Activated T-cell treated with anti-CD3 and anti-CD28 coated beads, Interleukin-2, amount 50 U/mL, for 72 hours (primary cell): ENCODE measurements around the gene CRABP2. TPM values are rescaled to one million over a fixed set of nuclear protein-coding genes. Genes with fewer than 3 reads are reported as not detected.

ENCODE experiments used
- ATAC-seq, 2 donors: fragments of 150-1000 bp; cut with Tn5 transposase; replicated peaks in 1 of 2; 2 replicates each; pipeline ENCODE4 v1.10.0; 2021; ENCODE audit warnings: moderate library complexity in 2 of 2, mild to moderate bottlenecking in 1 of 2
- DNase-seq, 2 donors: peaks; one replicate each; pipeline ENCODE4 v3.0.0; 2021 to 2022; ENCODE audit warnings: mixed read lengths in 1 of 2
- H3K27ac Mint-ChIP-seq: one replicate; pipeline ENCODE4 v1.8.0; 2022; ENCODE audit warnings: mild to moderate bottlenecking, moderate library complexity, mixed read lengths
- H3K27me3 Mint-ChIP-seq: one replicate; pipeline ENCODE4 v1.8.0; 2022; ENCODE audit warnings: low read depth, mixed read lengths
- H3K36me3 Mint-ChIP-seq, 2 donors: one replicate each; pipeline ENCODE4 v1.8.0; 2022; ENCODE audit warnings: mixed read lengths in 2 of 2, mild to moderate bottlenecking in 1 of 2; ENCODE audit not compliant: insufficient read depth in 2 of 2
- H3K4me1 Mint-ChIP-seq: one replicate; pipeline ENCODE4 v1.8.0; 2022; ENCODE audit warnings: low read depth, mixed read lengths
- H3K4me3 Mint-ChIP-seq, 2 donors: one replicate each; pipeline ENCODE4 v1.8.0; 2022; ENCODE audit warnings: mild to moderate bottlenecking in 2 of 2, mixed read lengths in 2 of 2, moderate library complexity in 2 of 2
- H3K9me3 Mint-ChIP-seq, 2 donors: one replicate each; pipeline ENCODE4 v1.8.0; 2022; ENCODE audit warnings: mixed read lengths in 2 of 2
- total RNA-seq, 2 donors: library from RNA; stranded (reverse); gene quantifications; one replicate each; pipeline ENCODE4 v1.2.3, GENCODE V29; 2022

CRABP2 gene
- total RNA-seq, 2 donors from 2014 or later = 2.5 TPM

- no peaks in the 10 kb centered on the region for H3K36me3 Mint-ChIP-seq
- no peaks in the 10 kb centered on the region for H3K9me3 Mint-ChIP-seq
- H3K27ac Mint-ChIP-seq = no peak overlapping the region
- H3K4me3 Mint-ChIP-seq = no peak overlapping the region
- peaks cover 5% of the 10 kb centered on the region for H3K27me3 Mint-ChIP-seq
- H3K4me1 Mint-ChIP-seq = peaks cover 51% of the 10 kb centered on the region
- DNase-seq = no peak
- ATAC-seq = no peak
Measured at GRCh38 chr1:156663178-156663577, 42.2 kb downstream of the CRABP2 start.

- H3K27me3 Mint-ChIP-seq = peaks cover 10% of the 10 kb centered on the region
- H3K36me3 Mint-ChIP-seq = no peaks in the 10 kb centered on the region
- H3K4me1 Mint-ChIP-seq = peaks cover 54% of the 10 kb centered on the region
- H3K9me3 Mint-ChIP-seq = no peaks in the 10 kb centered on the region
- DNase-seq (no peak), ATAC-seq (no peak)
- no peak overlapping the region for H3K4me3 Mint-ChIP-seq
- H3K27ac Mint-ChIP-seq = no peak overlapping the region
Measured at GRCh38 chr1:156662800-156663055, 42.7 kb downstream of the CRABP2 start.

GRCh38 chr1:156662005-156662799 is 43.2 kb downstream of the CRABP2 start:
- Mint-ChIP-seq H3K4me1 (peaks cover 59% of the 10 kb centered on the region), H3K36me3 (no peaks in the 10 kb centered on the region), H3K27ac (no peak overlapping the region), H3K27me3 (peaks cover 15% of the 10 kb centered on the region), H3K4me3 (no peak overlapping the region), H3K9me3 (no peaks in the 10 kb centered on the region)
- DNase-seq (no peak), ATAC-seq (no peak)

GRCh38 chr1:156660752-156661112 is 44.7 kb downstream of the CRABP2 start:
- H3K36me3 Mint-ChIP-seq = no peaks in the 10 kb centered on the region
- H3K4me1 Mint-ChIP-seq = peaks cover 66% of the 10 kb centered on the region
- H3K9me3 Mint-ChIP-seq = no peaks in the 10 kb centered on the region
- DNase-seq = no peak
- peak overlapping the region; percentile 83 to 90 for H3K4me3 Mint-ChIP-seq
- H3K27me3 Mint-ChIP-seq = peaks cover 30% of the 10 kb centered on the region
- peak overlapping the region; percentile 80 for H3K27ac Mint-ChIP-seq
- ATAC-seq = peak; percentile 22 to 26

GRCh38 chr1:156659988-156660751 is 45.2 kb downstream of the CRABP2 start:
- no peaks in the 10 kb centered on the region for H3K9me3 Mint-ChIP-seq
- DNase-seq (peak; percentile 96 to 98), ATAC-seq (peak; percentile 82 to 86)
- H3K36me3 Mint-ChIP-seq = no peaks in the 10 kb centered on the region
- peak overlapping the region; percentile 83 to 90 for H3K4me3 Mint-ChIP-seq
- H3K27me3 Mint-ChIP-seq = peaks cover 35% of the 10 kb centered on the region
- H3K4me1 Mint-ChIP-seq = peaks cover 66% of the 10 kb centered on the region
- H3K27ac Mint-ChIP-seq = peak overlapping the region; percentile 30

GRCh38 chr1:156659661-156659987 is 45.8 kb downstream of the CRABP2 start:
- peaks cover 41% of the 10 kb centered on the region for H3K27me3 Mint-ChIP-seq
- no peaks in the 10 kb centered on the region for H3K36me3 Mint-ChIP-seq
- ATAC-seq = no peak
- peak overlapping the region; percentile 83 to 90 for H3K4me3 Mint-ChIP-seq
- H3K4me1 Mint-ChIP-seq = peaks cover 66% of the 10 kb centered on the region
- DNase-seq = no peak
- no peaks in the 10 kb centered on the region for H3K9me3 Mint-ChIP-seq
- no peak overlapping the region for H3K27ac Mint-ChIP-seq

- no peak for ATAC-seq
- Mint-ChIP-seq H3K27me3 (peaks cover 47% of the 10 kb centered on the region), H3K4me1 (peaks cover 66% of the 10 kb centered on the region), H3K27ac (no peak overlapping the region), H3K36me3 (no peaks in the 10 kb centered on the region), H3K9me3 (no peaks in the 10 kb centered on the region), H3K4me3 (peak overlapping the region; percentile 83 to 90)
- DNase-seq = no peak
Measured at GRCh38 chr1:156658945-156659574, 46.3 kb downstream of the CRABP2 start.

- Mint-ChIP-seq H3K27me3 (peaks cover 52% of the 10 kb centered on the region), H3K27ac (no peak overlapping the region), H3K4me3 (peak overlapping the region; percentile 11 to 19), H3K9me3 (no peaks in the 10 kb centered on the region), H3K36me3 (no peaks in the 10 kb centered on the region), H3K4me1 (peaks cover 64% of the 10 kb centered on the region)
- DNase-seq = no peak
- no peak for ATAC-seq
Measured at GRCh38 chr1:156658496-156658895, 46.9 kb downstream of the CRABP2 start.

GRCh38 chr1:156657741-156658319 is 47.6 kb downstream of the CRABP2 start:
- Mint-ChIP-seq H3K27ac (no peak overlapping the region), H3K27me3 (peaks cover 59% of the 10 kb centered on the region), H3K9me3 (no peaks in the 10 kb centered on the region)

GRCh38 chr1:156656806-156657740 is 48.3 kb downstream of the CRABP2 start:
- H3K9me3 Mint-ChIP-seq = no peaks in the 10 kb centered on the region
- peaks cover 66% of the 10 kb centered on the region for H3K27me3 Mint-ChIP-seq
- H3K27ac Mint-ChIP-seq = no peak overlapping the region
- peak overlapping the region; percentile 77 to 80 for H3K4me3 Mint-ChIP-seq
- DNase-seq (peak; percentile 74 to 84), ATAC-seq (peak; percentile 33 to 34)
- H3K36me3 Mint-ChIP-seq = no peaks in the 10 kb centered on the region
- H3K4me1 Mint-ChIP-seq = peaks cover 51% of the 10 kb centered on the region

More at GRCh38 chr1:156657741-156658319, 47.6 kb downstream of the CRABP2 start:
- ATAC-seq (no peak), DNase-seq (no peak)
- Mint-ChIP-seq H3K4me3 (peak overlapping the region; percentile 77 to 80), H3K36me3 (no peaks in the 10 kb centered on the region), H3K4me1 (peaks cover 57% of the 10 kb centered on the region)

GRCh38 chr1:156655904-156656516 is 49.4 kb downstream of the CRABP2 start:
- peaks cover 73% of the 10 kb centered on the region for H3K27me3 Mint-ChIP-seq
- ATAC-seq (no peak), DNase-seq (no peak)
- no peak overlapping the region for H3K4me3 Mint-ChIP-seq
- no peak overlapping the region for H3K27ac Mint-ChIP-seq
- H3K4me1 Mint-ChIP-seq = peaks cover 43% of the 10 kb centered on the region
- H3K9me3 Mint-ChIP-seq = no peaks in the 10 kb centered on the region
- no peaks in the 10 kb centered on the region for H3K36me3 Mint-ChIP-seq
